Measurements from ENCODE around the gene ANK3. TPM values are rescaled to one million over a fixed set of nuclear protein-coding genes. Genes with fewer than 3 reads are reported as not detected.

Gene ANK3
- total RNA-seq, 3 donors from 2014 or later = 10.2 to 93.2 (median 57.4) TPM

DNA sequence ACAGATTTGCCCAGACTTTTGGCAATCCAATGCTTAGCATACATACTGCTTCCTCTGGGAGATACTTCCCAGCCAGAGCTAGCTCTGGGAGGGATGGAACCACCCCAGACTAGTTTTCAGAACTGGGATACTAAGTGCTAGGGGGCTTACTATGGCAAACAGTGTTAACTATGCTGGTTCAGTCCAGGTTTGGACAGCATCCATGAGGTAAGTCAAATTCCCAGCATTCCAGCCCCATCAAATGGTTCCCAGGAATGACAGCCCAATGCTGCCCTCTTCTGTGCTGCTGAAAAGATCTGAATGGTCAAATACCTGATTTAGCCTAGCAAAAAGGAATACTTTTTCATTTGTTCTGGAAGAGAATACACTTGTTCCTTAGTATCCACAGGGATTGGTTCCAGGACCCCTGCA is 341.6 kb downstream of the ANK3 start:
- H3K36me3 ChIP-seq = no peaks in the 10 kb centered on the region
- no peak for DNase-seq (ENCODE audit: low spot score in 2 of 2)
- TF ChIP-seq, protein P1, sequence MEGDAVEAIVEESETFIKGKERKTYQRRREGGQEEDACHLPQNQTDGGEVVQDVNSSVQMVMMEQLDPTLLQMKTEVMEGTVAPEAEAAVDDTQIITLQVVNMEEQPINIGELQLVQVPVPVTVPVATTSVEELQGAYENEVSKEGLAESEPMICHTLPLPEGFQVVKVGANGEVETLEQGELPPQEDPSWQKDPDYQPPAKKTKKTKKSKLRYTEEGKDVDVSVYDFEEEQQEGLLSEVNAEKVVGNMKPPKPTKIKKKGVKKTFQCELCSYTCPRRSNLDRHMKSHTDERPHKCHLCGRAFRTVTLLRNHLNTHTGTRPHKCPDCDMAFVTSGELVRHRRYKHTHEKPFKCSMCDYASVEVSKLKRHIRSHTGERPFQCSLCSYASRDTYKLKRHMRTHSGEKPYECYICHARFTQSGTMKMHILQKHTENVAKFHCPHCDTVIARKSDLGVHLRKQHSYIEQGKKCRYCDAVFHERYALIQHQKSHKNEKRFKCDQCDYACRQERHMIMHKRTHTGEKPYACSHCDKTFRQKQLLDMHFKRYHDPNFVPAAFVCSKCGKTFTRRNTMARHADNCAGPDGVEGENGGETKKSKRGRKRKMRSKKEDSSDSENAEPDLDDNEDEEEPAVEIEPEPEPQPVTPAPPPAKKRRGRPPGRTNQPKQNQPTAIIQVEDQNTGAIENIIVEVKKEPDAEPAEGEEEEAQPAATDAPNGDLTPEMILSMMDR (IDR thresholded peaks at IDR 0.05) = peak in 1 of 3 donors; percentile 16
- TF ChIP-seq POLR2A (IDR thresholded peaks at IDR 0.05) = no peak
- intact Hi-C loops (cut with DNase I; ENCODE audit: low total_unique reads) = no loop called here
- H3K4me1 ChIP-seq = no peaks in the 10 kb centered on the region
- H3K4me3 ChIP-seq = no peak overlapping the region
- no peaks in the 10 kb centered on the region for H3K27me3 ChIP-seq
- no peak overlapping the region for H3K27ac ChIP-seq
- no peaks in the 10 kb centered on the region for H3K9me3 ChIP-seq

DNA sequence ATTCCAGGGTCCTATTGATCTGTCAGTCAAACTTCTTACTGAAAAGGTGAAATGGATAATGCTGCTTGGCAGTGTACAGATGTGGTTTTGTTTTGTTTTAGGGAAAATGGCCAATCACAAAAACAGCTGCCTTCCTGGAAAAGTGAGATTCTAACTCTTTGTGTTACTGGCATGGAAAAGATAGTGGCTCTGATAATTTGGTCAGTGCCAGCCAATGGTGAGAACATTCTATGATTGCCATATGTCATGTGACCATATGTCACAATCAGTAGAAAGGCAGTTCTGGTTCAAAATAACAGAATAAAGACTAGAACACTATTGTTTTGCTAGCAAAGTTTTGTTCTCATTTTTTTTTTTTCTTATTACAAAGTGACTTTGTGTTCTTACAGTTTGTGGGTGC is 344.1 kb downstream of the ANK3 start:
- H3K27ac ChIP-seq = no peak overlapping the region
- intact Hi-C loops (cut with DNase I; ENCODE audit: low total_unique reads) = no loop called here

GRCh38 chr10:60044971-60045370 is 344.7 kb downstream of the ANK3 start:
- Histone ChIP-seq H3K9me3 (no peaks in the 10 kb centered on the region), H3K27ac (no peak overlapping the region), H3K4me1 (no peaks in the 10 kb centered on the region), H3K27me3 (no peaks in the 10 kb centered on the region), H3K4me3 (no peak overlapping the region), H3K36me3 (no peaks in the 10 kb centered on the region)
- DNase-seq (ENCODE audit: low spot score in 2 of 2) = no peak
- no peak for TF ChIP-seq POLR2A (IDR thresholded peaks at IDR 0.05)
- TF ChIP-seq POLR2AphosphoS5 (IDR thresholded peaks at IDR 0.05) = no peak
- TF ChIP-seq, protein P1 (IDR thresholded peaks at IDR 0.05) = no peak
- intact Hi-C loops (cut with DNase I; ENCODE audit: low total_unique reads) = no loop called here

More for the DNA sequence above, 344.1 kb downstream of the ANK3 start:
- no peak overlapping the region for H3K4me3 ChIP-seq
- no peaks in the 10 kb centered on the region for H3K4me1 ChIP-seq
- TF ChIP-seq POLR2A (IDR thresholded peaks at IDR 0.05) (no peak), POLR2AphosphoS5 (IDR thresholded peaks at IDR 0.05) (no peak)
- H3K9me3 ChIP-seq = no peaks in the 10 kb centered on the region
- no peaks in the 10 kb centered on the region for H3K27me3 ChIP-seq
- no peak for DNase-seq (ENCODE audit: low spot score in 2 of 2)
- no peaks in the 10 kb centered on the region for H3K36me3 ChIP-seq

- H3K27ac ChIP-seq = no peak overlapping the region
- no peaks in the 10 kb centered on the region for H3K36me3 ChIP-seq
- H3K9me3 ChIP-seq = no peaks in the 10 kb centered on the region
- H3K27me3 ChIP-seq = no peaks in the 10 kb centered on the region
- intact Hi-C loops (cut with DNase I; ENCODE audit: low total_unique reads) = no loop called here
- H3K4me3 ChIP-seq = no peak overlapping the region
- DNase-seq (ENCODE audit: low spot score in 2 of 2) = no peak
- TF ChIP-seq POLR2A (IDR thresholded peaks at IDR 0.05) (no peak), POLR2AphosphoS5 (IDR thresholded peaks at IDR 0.05) (no peak)
- TF ChIP-seq, protein P1 (IDR thresholded peaks at IDR 0.05) = no peak
- H3K4me1 ChIP-seq = no peaks in the 10 kb centered on the region
Observed at GRCh38 chr10:60044242-60044641, 345.4 kb downstream of the ANK3 start.

DNA sequence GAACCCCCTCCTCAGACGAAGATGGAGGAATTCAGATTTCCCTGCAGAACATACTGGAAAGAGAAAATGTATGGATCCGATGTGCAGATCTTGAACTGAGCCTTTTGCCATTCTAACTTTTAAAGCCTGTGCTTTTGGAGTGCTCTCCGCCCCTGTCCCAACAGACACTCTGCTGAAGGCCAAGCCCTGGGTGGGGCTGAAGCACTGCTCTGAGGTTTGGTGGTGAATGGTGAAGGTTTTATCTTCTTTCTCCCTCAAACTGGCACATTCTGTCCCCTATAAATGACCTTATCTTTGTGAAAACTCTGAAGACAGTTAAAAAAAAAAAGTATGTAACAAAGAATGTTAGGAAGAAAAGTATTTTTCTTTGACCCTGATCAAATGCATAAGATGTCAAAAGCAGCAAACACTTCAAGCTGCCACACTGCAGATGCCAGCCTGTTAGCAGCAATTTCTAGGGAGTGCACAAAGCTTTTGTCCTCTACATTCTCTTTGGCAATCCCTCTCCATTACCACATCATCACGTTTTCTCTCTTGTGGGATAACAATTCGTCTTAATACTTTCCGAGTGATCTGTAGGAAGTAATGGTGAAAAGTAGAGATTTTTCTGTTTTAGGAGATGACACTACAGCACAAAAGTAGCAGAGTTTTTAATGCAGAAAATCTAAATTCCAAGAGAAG is 346.0 kb downstream of the ANK3 start:
- no peak overlapping the region for H3K4me3 ChIP-seq
- DNase-seq (ENCODE audit: low spot score in 2 of 2) = no peak
- intact Hi-C loops (cut with DNase I; ENCODE audit: low total_unique reads) = no loop called here
- H3K27me3 ChIP-seq = no peaks in the 10 kb centered on the region
- no peak overlapping the region for H3K27ac ChIP-seq
- H3K9me3 ChIP-seq = no peaks in the 10 kb centered on the region
- H3K4me1 ChIP-seq = no peaks in the 10 kb centered on the region
- TF ChIP-seq, protein P1 (IDR thresholded peaks at IDR 0.05) = no peak
- TF ChIP-seq POLR2A (IDR thresholded peaks at IDR 0.05) (no peak), POLR2AphosphoS5 (IDR thresholded peaks at IDR 0.05) (no peak)
- H3K36me3 ChIP-seq = no peaks in the 10 kb centered on the region

Data from breast epithelium (tissue), 4 donors.